Measurements from ENCODE around the gene PCK1.

PCK1 gene

GRCh38 chr20:57577679-57578475 lies 17.0 kb downstream of the PCK1 start:
- DNase-seq = no peak

- no peak for DNase-seq
Observed at GRCh38 chr20:57578476-57579165, 17.7 kb downstream of the PCK1 start.

- no peak for DNase-seq
Observed at GRCh38 chr20:57579331-57579897, 18.5 kb downstream of the PCK1 start.

GRCh38 chr20:57579898-57580447 lies 19.1 kb downstream of the PCK1 start:
- no peak for DNase-seq

GRCh38 chr20:57580478-57581201 lies 19.7 kb downstream of the PCK1 start:
- DNase-seq = no peak

GRCh38 chr20:57581202-57582028 lies 20.5 kb downstream of the PCK1 start:
- DNase-seq = no peak

GRCh38 chr20:57582029-57582378 lies 21.1 kb downstream of the PCK1 start:
- no peak for DNase-seq

- no peak for DNase-seq
Observed at GRCh38 chr20:57582432-57583288, 21.8 kb downstream of the PCK1 start.

GRCh38 chr20:57583289-57584257 lies 22.7 kb downstream of the PCK1 start:
- DNase-seq = no peak

- DNase-seq = no peak
Observed at GRCh38 chr20:57584768-57585461, 24.0 kb downstream of the PCK1 start.

- DNase-seq = no peak
Observed at GRCh38 chr20:57585466-57586213, 24.7 kb downstream of the PCK1 start.

GRCh38 chr20:57586370-57586793 lies 25.5 kb downstream of the PCK1 start:
- DNase-seq = no peak

- DNase-seq = no peak
Observed at GRCh38 chr20:57586943-57587277, 26.0 kb downstream of the PCK1 start.

GRCh38 chr20:57587278-57587988 lies 26.5 kb downstream of the PCK1 start:
- DNase-seq = no peak

- DNase-seq = no peak
Observed at GRCh38 chr20:57587989-57588377, 27.1 kb downstream of the PCK1 start.

- DNase-seq = no peak
Observed at GRCh38 chr20:57588596-57588995, 27.7 kb downstream of the PCK1 start.

GRCh38 chr20:57589123-57589727 lies 28.3 kb downstream of the PCK1 start:
- no peak for DNase-seq
